ENCODE results near the gene PMEPA1. TPM values are rescaled to one million over a fixed set of nuclear protein-coding genes. Genes with fewer than 3 reads are reported as not detected.

Gene PMEPA1
- total RNA-seq, 2 experiments from 2014 or later: 1.4 to 3.7 TPM

DNA sequence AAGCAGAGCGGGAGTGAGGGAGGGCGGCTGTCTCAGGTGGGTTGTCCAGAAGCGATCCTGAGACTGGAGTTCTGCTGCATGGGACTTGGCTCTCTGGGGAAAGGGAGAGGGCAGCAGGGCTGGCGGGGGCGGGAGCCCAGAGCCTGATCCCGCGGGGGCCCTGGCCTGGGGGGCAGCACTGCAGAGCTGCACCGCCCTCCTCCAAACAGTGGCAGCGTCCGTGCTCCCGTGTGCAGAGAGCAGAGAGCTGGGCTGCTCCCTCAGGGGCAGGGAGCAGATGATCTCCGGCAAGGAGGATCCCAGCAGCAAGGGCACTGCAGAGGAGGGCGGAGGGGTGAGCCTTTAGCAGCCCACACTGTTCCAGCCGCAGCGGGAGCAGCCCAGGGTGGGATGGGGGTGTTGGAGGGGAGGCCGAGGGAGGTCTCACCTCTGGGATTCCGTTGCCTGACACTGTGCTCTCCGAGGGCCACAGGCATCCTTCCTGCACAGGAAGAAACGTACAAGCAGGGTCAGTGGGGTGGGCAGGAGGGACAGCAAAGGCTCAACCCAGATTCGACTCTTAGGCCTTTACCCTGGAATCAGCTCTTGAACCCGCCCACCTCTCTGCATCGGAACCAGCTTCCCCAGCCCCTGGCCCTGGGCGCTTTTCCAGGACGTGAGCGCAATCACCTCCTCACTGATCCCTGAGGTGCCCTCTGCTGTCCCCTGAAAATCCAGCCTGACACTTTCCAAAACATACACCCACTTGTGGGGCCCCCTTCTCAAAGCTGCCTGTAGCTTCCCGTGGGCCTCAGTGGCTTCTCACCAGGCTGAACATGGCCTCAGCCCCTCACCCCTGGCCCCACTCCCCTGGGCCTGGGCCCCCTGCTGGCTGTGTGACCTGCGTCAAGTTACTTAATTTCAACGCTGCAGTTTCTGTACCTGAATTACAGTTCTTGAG lies 56.9 kb downstream of the PMEPA1 start:
- no peaks in the 10 kb centered on the region for H3K9me2 ChIP-seq (ENCODE audit: insufficient read depth, low read length)
- H3K4me1 ChIP-seq (ENCODE audit: insufficient read depth, low read length, poor library complexity, severe bottlenecking): peaks cover 9% of the 10 kb centered on the region
- no TSS peak for BruUV-seq (replicated peaks)
- no peak overlapping the region for H2AFZ ChIP-seq (ENCODE audit: low read length)
- DNase-seq (ENCODE audit: low spot score): peak; percentile 37
- POLR2A ChIA-PET: interaction anchor here (0.5 kb wide), 1 partner anchor 118 kb away, joined by 4 read pairs; no protein-coding TSS in a partner anchor
- no peak overlapping the region for H3K4me3 ChIP-seq (ENCODE audit: low read depth, low read length, poor library complexity, severe bottlenecking)
- no peak overlapping the region for H3K27ac ChIP-seq (ENCODE audit: low read depth, low read length, poor library complexity, severe bottlenecking)
- H3K79me2 ChIP-seq (ENCODE audit: insufficient read depth, low read depth, low read length): no peaks in the 10 kb centered on the region
- intact Hi-C loops (cut with micrococcal nuclease; ENCODE audit: unreplicated experiment): loop anchor here (1.0 to 5.0 kb wide), 3 partner anchors 56 to 524 kb away; no protein-coding TSS in a partner anchor
- TF ChIP-seq EZH2phosphoT487 (IDR thresholded peaks at IDR 0.05; ENCODE audit: borderline replicate concordance, low read depth, low read length) (no peak), CTCF (conservative IDR thresholded peaks at IDR 0.05; ENCODE audit: low read length) (peak; percentile 73)
- H3K4me2 ChIP-seq (ENCODE audit: low read length): no peak overlapping the region
- CTCF ChIA-PET (ENCODE audit: unreplicated experiment): interaction anchor here (1.4 kb wide), 2 partner anchors 28 to 31 kb away, joined by 5 to 7 read pairs; no protein-coding TSS in a partner anchor
- H3K36me3 ChIP-seq (ENCODE audit: insufficient read depth, low read length): peaks cover 4% of the 10 kb centered on the region; the same call in 1 of the 2 replicates
- no peaks in the 10 kb centered on the region for H3K9me3 ChIP-seq (ENCODE audit: low read length)
- H4K20me1 ChIP-seq (ENCODE audit: insufficient read depth, low read length): no peaks in the 10 kb centered on the region

- intact Hi-C loops (cut with micrococcal nuclease; ENCODE audit: unreplicated experiment): loop anchor here (5.0 kb wide), 2 partner anchors 225 to 525 kb away; no protein-coding TSS in a partner anchor
- CTCF ChIA-PET (ENCODE audit: unreplicated experiment): no interaction called here
Observed at GRCh38 chr20:57651881-57652605, 57.8 kb downstream of the PMEPA1 start.

More at GRCh38 chr20:57651881-57652605, 57.8 kb downstream of the PMEPA1 start:
- no peak overlapping the region for H2AFZ ChIP-seq (ENCODE audit: low read length)
- POLR2A ChIA-PET: interaction anchor here (0.6 kb wide), 1 partner anchor 52 kb away, joined by 5 read pairs; no protein-coding TSS in a partner anchor
- H3K4me3 ChIP-seq (ENCODE audit: low read depth, low read length, poor library complexity, severe bottlenecking): no peak overlapping the region
- no peak overlapping the region for H3K27ac ChIP-seq (ENCODE audit: low read depth, low read length, poor library complexity, severe bottlenecking)
- no peaks in the 10 kb centered on the region for H4K20me1 ChIP-seq (ENCODE audit: insufficient read depth, low read length)
- no peak overlapping the region for H3K4me2 ChIP-seq (ENCODE audit: low read length)
- H3K4me1 ChIP-seq (ENCODE audit: insufficient read depth, low read length, poor library complexity, severe bottlenecking): peaks cover 4% of the 10 kb centered on the region
- no peak for DNase-seq (ENCODE audit: low spot score)
- H3K36me3 ChIP-seq (ENCODE audit: insufficient read depth, low read length): peaks cover 4% of the 10 kb centered on the region; the same call in 1 of the 2 replicates
- no peaks in the 10 kb centered on the region for H3K79me2 ChIP-seq (ENCODE audit: insufficient read depth, low read depth, low read length)
- TF ChIP-seq EZH2phosphoT487 (IDR thresholded peaks at IDR 0.05; ENCODE audit: borderline replicate concordance, low read depth, low read length) (no peak), CTCF (conservative IDR thresholded peaks at IDR 0.05; ENCODE audit: low read length) (no peak)
- H3K9me2 ChIP-seq (ENCODE audit: insufficient read depth, low read length): no peaks in the 10 kb centered on the region
- H3K9me3 ChIP-seq (ENCODE audit: low read length): no peaks in the 10 kb centered on the region
- no TSS peak for BruUV-seq (replicated peaks)

Data from OCI-LY7 (cell line).